Measurements from ENCODE around the gene SLC30A2. TPM values are rescaled to one million over a fixed set of nuclear protein-coding genes. Genes with fewer than 3 reads are reported as not detected.

The SLC30A2 gene
- total and polyA plus RNA-seq, 9 of the 15 experiments (the other 6 are each of a cell fraction or from before 2014, with no cell fraction given): 0.01 to 0.18 (median 0.06) TPM; not detected in 3

GRCh38 chr1:25997828-25998761 is 47.8 kb downstream of the SLC30A2 start, which contains the start of gene PAFAH2 (continued):
- TF ChIP-seq RBM22 (IDR thresholded peaks at IDR 0.05; ENCODE audit: low read depth, low read length, poor library complexity, severe bottlenecking) (no peak), ZNF655 (CRISPR knock-in tag; IDR thresholded peaks at IDR 0.05) (no peak), VEZF1 (CRISPR knock-in tag; IDR thresholded peaks at IDR 0.05) (peak; percentile 82), MAFF (IDR thresholded peaks at IDR 0.05; ENCODE audit: low read length) (peak; percentile 27), ZC3H4 (CRISPR knock-in tag; IDR thresholded peaks at IDR 0.05; ENCODE audit: borderline replicate concordance) (no peak), ZNF311 (CRISPR knock-in tag; IDR thresholded peaks at IDR 0.05) (peak; percentile 62; the same call in 1 of the 2 replicates), RFX7 (CRISPR knock-in tag; IDR thresholded peaks at IDR 0.05) (no peak), POLR2AphosphoS2 (IDR thresholded peaks at IDR 0.05; ENCODE audit: low read length) (no peak; the same call in 1 of the 2 replicates), EP300 (IDR thresholded peaks at IDR 0.05; ENCODE audit: low read length) (peak; percentile 76), NFYB (IDR thresholded peaks at IDR 0.05; ENCODE audit: extremely low read depth, insufficient read length) (no peak), ZNF121 (CRISPR knock-in tag; conservative IDR thresholded peaks at IDR 0.05) (no peak), NFIC (IDR thresholded peaks at IDR 0.05) (peak; percentile 52), POLR2AphosphoS5 (IDR thresholded peaks at IDR 0.05; ENCODE audit: control insufficient read depth, insufficient read depth, low read depth, low read length) (0 out of 2 replicates have a peak, but pooled peaks have one; percentile 31)
